HEK293 (cell line): Measurements from ENCODE around the gene KATNAL2.

Experiments
- CTCF ChIA-PET: fragments of 350-600 bp; formaldehyde crosslinking; extraction: SDS; loops from one replicate; lab custom pipeline; 2021; ENCODE audit warnings: antibody characterized with exemption; lab: Yijun Ruan, JAX
- POLR2A ChIA-PET: fragments of 300-600 bp; formaldehyde crosslinking; extraction: SDS; loops from one replicate; lab custom pipeline; 2020; ENCODE audit warnings: antibody characterized with exemption, inconsistent platforms; lab: Yijun Ruan, JAX
- H3K27ac ChIP-seq: fragments of 200-500 bp; sonication (Bioruptor generic); 2 replicates; pipeline ENCODE4 v1.5.1; 2014; ENCODE audit warnings: low read depth, low read length, control low read depth, inconsistent platforms; ENCODE audit errors: extremely low read depth
- H3K36me3 ChIP-seq, 2 experiments: fragments of 200-500 bp in 1 of 2; sonication (Bioruptor generic) in 1 of 2; 1 replicate in 1 of 2; 2 replicates in 1 of 2; pipeline ENCODE4 v1.5.1; 2014 to 2017; ENCODE audit warnings: inconsistent platforms in 2 of 2, low read length in 2 of 2; ENCODE audit not compliant: control insufficient read depth in 2 of 2, insufficient read depth in 1 of 2
- H3K4me1 ChIP-seq: fragments of 200-500 bp; sonication (Bioruptor generic); 2 replicates; pipeline ENCODE4 v1.5.1; 2014; ENCODE audit warnings: mild to moderate bottlenecking, low read length, inconsistent platforms; ENCODE audit not compliant: control insufficient read depth, insufficient read depth
- H3K4me3 ChIP-seq: 2 replicates; pipeline ENCODE4 v1.5.1; 2011; ENCODE audit warnings: low read depth, mild to moderate bottlenecking, control low read depth, low read length, moderate library complexity
- H3K9me3 ChIP-seq: fragments of 200-500 bp; sonication (Bioruptor generic); 2 replicates; pipeline ENCODE4 v1.5.1; 2014; ENCODE audit warnings: low read depth, low read length, inconsistent platforms; ENCODE audit not compliant: control insufficient read depth, insufficient read depth
- GLIS2 ChIP-seq: fragments of 450-650 bp; formaldehyde crosslinking; IDR thresholded peaks from 2 replicates; pipeline ENCODE4 v1.5.1; 2016; ENCODE audit warnings: missing biosample characterization, missing genetic modification characterization
- HOXD13 ChIP-seq: sonication (generic); formaldehyde crosslinking; IDR thresholded peaks from 2 replicates; pipeline ENCODE4 v1.8.0; 2022; ENCODE audit warnings: missing genetic modification reagents, borderline replicate concordance
- KLF7 ChIP-seq: fragments of 450-650 bp; formaldehyde crosslinking; IDR thresholded peaks from 2 replicates; pipeline ENCODE4 v1.5.1; 2016; ENCODE audit warnings: missing biosample characterization, missing genetic modification characterization, borderline replicate concordance
- KLF9 ChIP-seq: fragments of 450-650 bp; formaldehyde crosslinking; IDR thresholded peaks from 2 replicates; pipeline ENCODE4 v1.5.1; 2016; ENCODE audit warnings: missing biosample characterization, missing genetic modification characterization, low read depth
- PRDM1 ChIP-seq: fragments of 450-650 bp; formaldehyde crosslinking; IDR thresholded peaks from 2 replicates; pipeline ENCODE4; 2016; ENCODE audit warnings: missing biosample characterization, missing genetic modification characterization
- RBAK ChIP-seq: fragments of 450-650 bp; formaldehyde crosslinking; IDR thresholded peaks from 2 replicates; pipeline ENCODE4 v1.5.1; 2016; ENCODE audit warnings: missing biosample characterization, missing genetic modification characterization
- YY1 ChIP-seq: fragments of 450-650 bp; formaldehyde crosslinking; IDR thresholded peaks from 2 replicates; pipeline ENCODE4 v1.5.1; 2018; ENCODE audit warnings: missing biosample characterization, missing genetic modification characterization
- YY2 ChIP-seq: fragments of 450-650 bp; formaldehyde crosslinking; IDR thresholded peaks from 2 replicates; pipeline ENCODE4 v1.5.1; 2016; ENCODE audit warnings: missing biosample characterization, missing genetic modification characterization
- ZBTB48 ChIP-seq: fragments of 450-650 bp; formaldehyde crosslinking; IDR thresholded peaks from 2 replicates; pipeline ENCODE4 v1.5.1; 2016; ENCODE audit warnings: missing biosample characterization, missing genetic modification characterization
- ZFHX2 ChIP-seq: fragments of 450-650 bp; formaldehyde crosslinking; conservative IDR thresholded peaks from 2 replicates; pipeline ENCODE4 v1.5.1; 2016; ENCODE audit warnings: missing biosample characterization, missing genetic modification characterization
- ZNF121 ChIP-seq: fragments of 450-650 bp; formaldehyde crosslinking; IDR thresholded peaks from 2 replicates; pipeline ENCODE4 v1.5.1; 2016; ENCODE audit warnings: missing biosample characterization, missing genetic modification characterization
- ZNF140 ChIP-seq: fragments of 450-650 bp; formaldehyde crosslinking; IDR thresholded peaks from 2 replicates; pipeline ENCODE4 v1.5.1; 2016; ENCODE audit warnings: missing biosample characterization, missing genetic modification characterization
- ZNF2 ChIP-seq: fragments of 450-650 bp; formaldehyde crosslinking; IDR thresholded peaks from 2 replicates; pipeline ENCODE4 v1.5.1; 2016; ENCODE audit warnings: missing biosample characterization, missing genetic modification characterization
- ZNF366 ChIP-seq: fragments of 450-650 bp; formaldehyde crosslinking; conservative IDR thresholded peaks from 2 replicates; pipeline ENCODE4 v1.5.1; 2016; ENCODE audit warnings: missing biosample characterization, missing genetic modification characterization
- ZNF530 ChIP-seq: fragments of 450-650 bp; formaldehyde crosslinking; IDR thresholded peaks from 2 replicates; pipeline ENCODE4 v1.5.1; 2016; ENCODE audit warnings: low read depth, missing biosample characterization, missing genetic modification characterization
- ZNF544 ChIP-seq: fragments of 450-650 bp; formaldehyde crosslinking; IDR thresholded peaks from 2 replicates; pipeline ENCODE4 v1.5.0; 2017; ENCODE audit warnings: missing biosample characterization, missing genetic modification characterization
- ZNF610 ChIP-seq: fragments of 450-650 bp; formaldehyde crosslinking; IDR thresholded peaks from 2 replicates; pipeline ENCODE4 v1.5.1; 2016; ENCODE audit warnings: missing biosample characterization, missing genetic modification characterization, borderline replicate concordance
- ZNF629 ChIP-seq: fragments of 450-650 bp; formaldehyde crosslinking; IDR thresholded peaks from 2 replicates; pipeline ENCODE4 v1.5.1; 2017; ENCODE audit warnings: missing biosample characterization, missing genetic modification characterization
- ZNF843 ChIP-seq: fragments of 450-650 bp; formaldehyde crosslinking; IDR thresholded peaks from 2 replicates; pipeline ENCODE4 v1.5.1; 2016; ENCODE audit warnings: missing biosample characterization, missing genetic modification characterization
- ZSCAN16 ChIP-seq: fragments of 450-650 bp; formaldehyde crosslinking; IDR thresholded peaks from 2 replicates; pipeline ENCODE4 v1.5.1; 2016; ENCODE audit warnings: missing biosample characterization, missing genetic modification characterization
- ZSCAN30 ChIP-seq: fragments of 450-650 bp; IDR thresholded peaks from 2 replicates; pipeline ENCODE4 v1.5.1; 2018; ENCODE audit warnings: missing biosample characterization, mild to moderate bottlenecking, missing genetic modification characterization, moderate library complexity
- TF ChIP-seq, protein P1 (sequence below): fragments of 450-650 bp; formaldehyde crosslinking; IDR thresholded peaks from 2 replicates; pipeline ENCODE4 v1.5.0; 2017; ENCODE audit warnings: missing biosample characterization, missing genetic modification characterization, borderline replicate concordance
- TF ChIP-seq, protein P2 (sequence below): fragments of 450-650 bp; formaldehyde crosslinking; IDR thresholded peaks from 2 replicates; pipeline ENCODE4 v1.5.1; 2016; ENCODE audit warnings: missing biosample characterization, missing genetic modification characterization
- TF ChIP-seq, protein P3 (sequence below): fragments of 450-650 bp; formaldehyde crosslinking; IDR thresholded peaks from 2 replicates; pipeline ENCODE4; 2016; ENCODE audit warnings: missing biosample characterization, missing genetic modification characterization
- TF ChIP-seq, protein P4 (sequence below): fragments of 450-650 bp; IDR thresholded peaks from 2 replicates; pipeline ENCODE4 v1.5.1; 2018; ENCODE audit warnings: missing biosample characterization, mild to moderate bottlenecking, missing genetic modification characterization
- TF ChIP-seq, protein P5 (sequence below): fragments of 450-650 bp; formaldehyde crosslinking; IDR thresholded peaks from 2 replicates; pipeline ENCODE4 v1.5.1; 2016; ENCODE audit warnings: missing biosample characterization, missing genetic modification characterization, low read depth
- TF ChIP-seq, protein P6 (sequence below): fragments of 450-650 bp; formaldehyde crosslinking; IDR thresholded peaks from 2 replicates; pipeline ENCODE4 v1.5.1; 2016; ENCODE audit warnings: missing biosample characterization, missing genetic modification characterization

Gene KATNAL2, protein sequence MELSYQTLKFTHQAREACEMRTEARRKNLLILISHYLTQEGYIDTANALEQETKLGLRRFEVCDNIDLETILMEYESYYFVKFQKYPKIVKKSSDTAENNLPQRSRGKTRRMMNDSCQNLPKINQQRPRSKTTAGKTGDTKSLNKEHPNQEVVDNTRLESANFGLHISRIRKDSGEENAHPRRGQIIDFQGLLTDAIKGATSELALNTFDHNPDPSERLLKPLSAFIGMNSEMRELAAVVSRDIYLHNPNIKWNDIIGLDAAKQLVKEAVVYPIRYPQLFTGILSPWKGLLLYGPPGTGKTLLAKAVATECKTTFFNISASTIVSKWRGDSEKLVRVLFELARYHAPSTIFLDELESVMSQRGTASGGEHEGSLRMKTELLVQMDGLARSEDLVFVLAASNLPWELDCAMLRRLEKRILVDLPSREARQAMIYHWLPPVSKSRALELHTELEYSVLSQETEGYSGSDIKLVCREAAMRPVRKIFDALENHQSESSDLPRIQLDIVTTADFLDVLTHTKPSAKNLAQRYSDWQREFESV

DNA sequence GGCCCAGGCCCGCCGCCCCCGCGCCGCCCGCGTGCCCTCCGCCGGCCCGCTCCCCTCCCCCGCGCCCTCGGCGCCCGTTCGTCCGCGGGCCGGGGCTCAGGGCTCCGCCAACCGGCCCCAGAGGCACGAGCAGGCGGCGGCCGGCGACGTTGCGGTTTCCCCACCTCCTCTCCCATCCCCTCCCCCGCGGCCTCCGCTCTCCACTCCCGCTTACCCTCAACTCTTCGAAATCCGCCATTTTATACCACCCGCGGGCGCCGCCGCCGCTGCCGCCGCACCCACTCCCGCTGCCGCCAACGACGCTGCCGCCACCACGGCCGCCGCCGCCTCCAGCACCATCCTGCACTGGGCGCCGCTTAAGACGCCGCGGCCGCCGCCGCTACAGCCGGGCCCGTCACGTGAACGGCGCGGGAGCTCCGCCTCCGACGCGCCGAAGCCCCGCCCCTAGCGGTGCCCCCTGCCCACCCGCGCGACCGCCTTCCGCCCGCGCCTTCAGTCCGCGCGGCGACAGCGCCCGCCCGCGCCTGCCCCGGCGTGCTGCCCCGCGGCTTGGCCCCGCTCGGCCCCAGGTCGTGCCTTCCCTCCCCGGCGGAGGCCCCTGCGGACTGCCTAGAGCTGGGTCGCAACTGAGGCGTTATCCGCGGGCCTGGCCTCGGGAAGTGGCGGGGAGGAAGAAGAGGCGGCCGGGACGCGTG is at the start of gene KATNAL2, which contains the start of gene PIAS2:
TSS of gene KATNAL2 (plus strand) at position 495 of the 695 bp plus-strand sequence. CDS start 29,271 bp downstream, outside the sequence.
TSS of gene PIAS2 (minus strand) at position 400 of the 695 bp plus-strand sequence. CDS start at position 238, 162 bp downstream.
- Histone ChIP-seq H3K9me3 (no peaks in the 10 kb centered on the region), H3K4me1 (peaks cover 23% of the 10 kb centered on the region), H3K36me3 (no peaks in the 10 kb centered on the region; a peak in 1 of 3 replicates), H3K4me3 (peak within 1 kb of the TSS; percentile 59), H3K27ac (peak within 1 kb of the TSS; percentile 66)
- CTCF ChIA-PET = interaction anchor here (0.5 to 1.3 kb wide), 8 partner anchors 31 to 1051 kb away, joined by 3 to 7 read pairs (median 4); no protein-coding TSS in a partner anchor
- POLR2A ChIA-PET = interaction anchor here (0.6 to 1.6 kb wide), 14 partner anchors 8 to 259 kb away, joined by 3 to 7 read pairs (median 4); no protein-coding TSS in a partner anchor
- TF ChIP-seq, protein P1, sequence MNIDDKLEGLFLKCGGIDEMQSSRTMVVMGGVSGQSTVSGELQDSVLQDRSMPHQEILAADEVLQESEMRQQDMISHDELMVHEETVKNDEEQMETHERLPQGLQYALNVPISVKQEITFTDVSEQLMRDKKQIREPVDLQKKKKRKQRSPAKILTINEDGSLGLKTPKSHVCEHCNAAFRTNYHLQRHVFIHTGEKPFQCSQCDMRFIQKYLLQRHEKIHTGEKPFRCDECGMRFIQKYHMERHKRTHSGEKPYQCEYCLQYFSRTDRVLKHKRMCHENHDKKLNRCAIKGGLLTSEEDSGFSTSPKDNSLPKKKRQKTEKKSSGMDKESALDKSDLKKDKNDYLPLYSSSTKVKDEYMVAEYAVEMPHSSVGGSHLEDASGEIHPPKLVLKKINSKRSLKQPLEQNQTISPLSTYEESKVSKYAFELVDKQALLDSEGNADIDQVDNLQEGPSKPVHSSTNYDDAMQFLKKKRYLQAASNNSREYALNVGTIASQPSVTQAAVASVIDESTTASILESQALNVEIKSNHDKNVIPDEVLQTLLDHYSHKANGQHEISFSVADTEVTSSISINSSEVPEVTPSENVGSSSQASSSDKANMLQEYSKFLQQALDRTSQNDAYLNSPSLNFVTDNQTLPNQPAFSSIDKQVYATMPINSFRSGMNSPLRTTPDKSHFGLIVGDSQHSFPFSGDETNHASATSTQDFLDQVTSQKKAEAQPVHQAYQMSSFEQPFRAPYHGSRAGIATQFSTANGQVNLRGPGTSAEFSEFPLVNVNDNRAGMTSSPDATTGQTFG (tag by site-specific recombination) = no peak
- TF ChIP-seq ZNF629 (tag by site-specific recombination) (no peak), KLF7 (tag by site-specific recombination) (no peak), ZNF610 (no peak), ZNF140 (no peak), ZSCAN16 (tag by site-specific recombination) (no peak), ZBTB48 (no peak), PRDM1 (tag by site-specific recombination) (no peak), ZNF366 (tag by site-specific recombination) (no peak), ZNF843 (tag by site-specific recombination) (no peak), ZFHX2 (tag by site-specific recombination) (peak; percentile 76), ZSCAN30 (tag by site-specific recombination) (no peak; the same call in 1 of the 2 replicates), YY2 (no peak), ZNF544 (no peak), HOXD13 (no peak), ZNF121 (no peak), KLF9 (tag by site-specific recombination) (0 out of 2 replicates have a peak, but pooled peaks have one; percentile 31), GLIS2 (tag by site-specific recombination) (peak; percentile 24; the same call in 1 of the 2 replicates), ZNF530 (no peak), RBAK (tag by site-specific recombination) (no peak), ZNF2 (no peak), YY1 (tag by site-specific recombination) (peak; percentile 63; the same call in 1 of the 2 replicates)
- TF ChIP-seq, protein P2, sequence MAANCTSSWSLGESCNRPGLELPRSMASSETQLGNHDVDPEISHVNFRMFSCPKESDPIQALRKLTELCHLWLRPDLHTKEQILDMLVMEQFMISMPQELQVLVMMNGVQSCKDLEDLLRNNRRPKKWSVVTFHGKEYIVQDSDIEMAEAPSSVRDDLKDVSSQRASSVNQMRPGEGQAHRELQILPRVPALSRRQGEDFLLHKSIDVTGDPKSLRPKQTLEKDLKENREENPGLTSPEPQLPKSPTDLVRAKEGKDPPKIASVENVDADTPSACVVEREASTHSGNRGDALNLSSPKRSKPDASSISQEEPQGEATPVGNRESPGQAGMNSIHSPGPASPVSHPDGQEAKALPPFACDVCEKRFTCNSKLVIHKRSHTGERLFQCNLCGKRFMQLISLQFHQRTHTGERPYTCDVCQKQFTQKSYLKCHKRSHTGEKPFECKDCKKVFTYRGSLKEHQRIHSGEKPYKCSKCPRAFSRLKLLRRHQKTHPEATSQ (tag by site-specific recombination) = no peak
- TF ChIP-seq, protein P3, sequence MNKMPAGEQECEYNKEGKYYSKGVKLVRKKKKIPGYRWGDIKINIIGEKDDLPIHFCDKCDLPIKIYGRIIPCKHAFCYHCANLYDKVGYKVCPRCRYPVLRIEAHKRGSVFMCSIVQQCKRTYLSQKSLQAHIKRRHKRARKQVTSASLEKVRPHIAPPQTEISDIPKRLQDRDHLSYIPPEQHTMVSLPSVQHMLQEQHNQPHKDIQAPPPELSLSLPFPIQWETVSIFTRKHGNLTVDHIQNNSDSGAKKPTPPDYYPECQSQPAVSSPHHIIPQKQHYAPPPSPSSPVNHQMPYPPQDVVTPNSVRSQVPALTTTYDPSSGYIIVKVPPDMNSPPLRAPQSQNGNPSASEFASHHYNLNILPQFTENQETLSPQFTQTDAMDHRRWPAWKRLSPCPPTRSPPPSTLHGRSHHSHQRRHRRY (tag by site-specific recombination) = no peak
- TF ChIP-seq, protein P4, sequence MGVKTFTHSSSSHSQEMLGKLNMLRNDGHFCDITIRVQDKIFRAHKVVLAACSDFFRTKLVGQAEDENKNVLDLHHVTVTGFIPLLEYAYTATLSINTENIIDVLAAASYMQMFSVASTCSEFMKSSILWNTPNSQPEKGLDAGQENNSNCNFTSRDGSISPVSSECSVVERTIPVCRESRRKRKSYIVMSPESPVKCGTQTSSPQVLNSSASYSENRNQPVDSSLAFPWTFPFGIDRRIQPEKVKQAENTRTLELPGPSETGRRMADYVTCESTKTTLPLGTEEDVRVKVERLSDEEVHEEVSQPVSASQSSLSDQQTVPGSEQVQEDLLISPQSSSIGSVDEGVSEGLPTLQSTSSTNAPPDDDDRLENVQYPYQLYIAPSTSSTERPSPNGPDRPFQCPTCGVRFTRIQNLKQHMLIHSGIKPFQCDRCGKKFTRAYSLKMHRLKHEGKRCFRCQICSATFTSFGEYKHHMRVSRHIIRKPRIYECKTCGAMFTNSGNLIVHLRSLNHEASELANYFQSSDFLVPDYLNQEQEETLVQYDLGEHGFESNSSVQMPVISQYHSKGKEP = no peak
- TF ChIP-seq, protein P5, sequence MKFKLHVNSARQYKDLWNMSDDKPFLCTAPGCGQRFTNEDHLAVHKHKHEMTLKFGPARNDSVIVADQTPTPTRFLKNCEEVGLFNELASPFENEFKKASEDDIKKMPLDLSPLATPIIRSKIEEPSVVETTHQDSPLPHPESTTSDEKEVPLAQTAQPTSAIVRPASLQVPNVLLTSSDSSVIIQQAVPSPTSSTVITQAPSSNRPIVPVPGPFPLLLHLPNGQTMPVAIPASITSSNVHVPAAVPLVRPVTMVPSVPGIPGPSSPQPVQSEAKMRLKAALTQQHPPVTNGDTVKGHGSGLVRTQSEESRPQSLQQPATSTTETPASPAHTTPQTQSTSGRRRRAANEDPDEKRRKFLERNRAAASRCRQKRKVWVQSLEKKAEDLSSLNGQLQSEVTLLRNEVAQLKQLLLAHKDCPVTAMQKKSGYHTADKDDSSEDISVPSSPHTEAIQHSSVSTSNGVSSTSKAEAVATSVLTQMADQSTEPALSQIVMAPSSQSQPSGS = no peak
- TF ChIP-seq, protein P6, sequence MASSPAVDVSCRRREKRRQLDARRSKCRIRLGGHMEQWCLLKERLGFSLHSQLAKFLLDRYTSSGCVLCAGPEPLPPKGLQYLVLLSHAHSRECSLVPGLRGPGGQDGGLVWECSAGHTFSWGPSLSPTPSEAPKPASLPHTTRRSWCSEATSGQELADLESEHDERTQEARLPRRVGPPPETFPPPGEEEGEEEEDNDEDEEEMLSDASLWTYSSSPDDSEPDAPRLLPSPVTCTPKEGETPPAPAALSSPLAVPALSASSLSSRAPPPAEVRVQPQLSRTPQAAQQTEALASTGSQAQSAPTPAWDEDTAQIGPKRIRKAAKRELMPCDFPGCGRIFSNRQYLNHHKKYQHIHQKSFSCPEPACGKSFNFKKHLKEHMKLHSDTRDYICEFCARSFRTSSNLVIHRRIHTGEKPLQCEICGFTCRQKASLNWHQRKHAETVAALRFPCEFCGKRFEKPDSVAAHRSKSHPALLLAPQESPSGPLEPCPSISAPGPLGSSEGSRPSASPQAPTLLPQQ (tag by site-specific recombination) = 0 out of 2 replicates have a peak, but pooled peaks have one; percentile 18
